T-helper 1 cell (primary cell): ENCODE results near the gene CACNG1.

Experiments used
- DNase-seq, 5 donors: peaks; one replicate each; pipeline ENCODE4 v3.0.0-alpha.2; 2012 to 2020
- total RNA-seq, 4 donors: gene quantifications; one replicate each; lab custom pipeline; 2026; lab: John Stamatoyannopoulos, UW

The CACNG1 gene
- 0 reads per million in 4 donors for total RNA-seq

DNA sequence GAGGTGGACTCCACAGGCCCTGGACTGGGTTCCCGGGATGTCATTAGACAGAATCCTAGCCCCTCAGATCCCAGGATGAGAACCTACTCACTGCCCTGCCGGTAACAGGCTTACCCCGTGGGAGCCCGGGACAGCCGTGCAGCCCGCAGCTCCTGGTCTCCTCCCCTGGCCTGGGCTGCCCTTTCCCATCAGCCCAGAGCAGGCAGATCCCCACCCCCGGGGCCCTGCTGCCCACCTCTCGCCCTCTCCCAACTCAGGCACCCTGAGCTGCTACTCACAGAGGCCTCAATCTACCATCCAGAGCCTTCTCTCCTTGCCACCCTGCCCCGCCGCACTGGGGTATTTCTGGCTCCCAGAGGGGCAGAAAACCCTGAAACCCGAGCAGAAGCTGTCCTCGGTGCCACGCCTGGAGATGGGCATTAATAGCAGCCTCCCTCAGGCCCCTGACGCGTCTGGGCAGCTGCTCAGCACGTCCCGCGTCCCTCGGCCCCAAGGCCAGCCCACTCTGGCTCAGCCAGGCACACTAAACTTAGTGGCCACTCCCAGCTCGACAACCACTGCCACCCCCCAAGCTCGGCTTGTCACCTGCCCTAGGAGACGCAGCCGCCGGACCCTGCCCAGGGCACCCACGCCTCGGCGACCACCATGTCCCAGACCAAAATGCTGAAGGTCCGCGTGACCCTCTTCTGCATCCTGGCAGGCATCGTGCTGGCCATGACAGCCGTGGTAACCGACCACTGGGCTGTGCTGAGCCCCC, at the start of gene CACNG1:
Gene CACNG1 (plus strand): TSS at position 539 of the 757 bp plus-strand sequence. CDS start 107 bp downstream, at position 646.
- no peak for DNase-seq

- no peak for DNase-seq
Measured at GRCh38 chr17:66994930-66995535, 49.3 kb upstream of the CACNG1 start.

- DNase-seq = no peak
Measured at GRCh38 chr17:66995944-66996343, 48.4 kb upstream of the CACNG1 start.

DNA sequence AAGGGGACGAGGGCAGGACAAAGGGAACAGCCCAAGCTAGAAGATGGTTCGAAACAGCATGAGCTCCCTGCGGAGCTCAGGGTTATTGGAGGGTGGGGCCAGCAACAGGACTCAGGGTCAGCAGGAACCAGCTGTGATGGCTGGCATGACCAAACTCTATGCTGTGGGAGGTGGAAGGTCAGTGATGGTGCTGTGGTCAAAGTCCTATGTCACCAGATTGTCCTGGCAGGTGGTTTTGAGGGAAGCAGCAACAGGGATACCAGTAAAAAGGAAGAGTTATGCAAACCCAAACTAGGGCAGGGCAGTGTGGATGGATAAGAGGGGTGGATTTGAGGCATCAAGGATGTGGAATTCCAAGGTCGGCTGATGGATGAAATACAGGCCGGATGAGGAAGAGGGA, 47.4 kb upstream of the CACNG1 start:
- no peak for DNase-seq

DNA sequence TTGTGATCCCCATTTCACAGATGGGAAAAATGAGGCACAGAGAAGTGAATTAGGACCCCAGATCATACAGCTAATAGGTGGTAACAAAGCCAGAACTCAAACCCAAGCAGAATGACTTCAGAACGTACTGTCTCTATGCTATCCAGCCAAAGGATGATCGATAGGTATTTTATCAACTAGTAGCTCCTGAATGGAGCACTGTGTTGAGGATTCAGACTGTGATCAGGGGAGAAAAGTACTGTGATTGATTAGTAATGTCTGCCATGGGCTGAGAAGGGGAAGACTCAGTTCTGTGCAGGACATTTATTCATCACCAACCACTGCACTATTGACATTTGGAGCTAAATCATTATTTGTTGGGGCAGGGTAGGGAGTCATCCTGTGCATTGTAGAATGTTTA, 41.1 kb upstream of the CACNG1 start:
- DNase-seq = no peak

DNA sequence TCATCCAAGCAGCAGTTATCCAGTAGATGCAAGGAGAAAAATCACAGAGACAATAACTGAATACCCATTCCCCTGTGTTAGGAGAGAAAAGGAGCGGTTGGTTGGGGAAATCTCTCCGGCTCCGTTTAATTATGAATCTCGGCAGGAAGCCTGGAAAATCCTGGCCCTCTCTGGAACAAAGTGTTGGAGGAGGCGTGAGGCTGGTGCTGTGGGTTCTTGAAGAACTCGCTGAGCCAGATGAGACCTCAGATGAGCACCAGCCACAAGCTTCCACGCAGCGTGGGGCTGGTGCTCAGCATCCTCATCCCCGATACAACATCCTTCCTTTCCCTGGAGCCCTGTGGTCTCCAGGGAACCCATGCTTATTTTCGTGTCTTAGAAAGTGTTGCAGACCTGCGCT, 40.2 kb upstream of the CACNG1 start:
- DNase-seq = no peak

DNA sequence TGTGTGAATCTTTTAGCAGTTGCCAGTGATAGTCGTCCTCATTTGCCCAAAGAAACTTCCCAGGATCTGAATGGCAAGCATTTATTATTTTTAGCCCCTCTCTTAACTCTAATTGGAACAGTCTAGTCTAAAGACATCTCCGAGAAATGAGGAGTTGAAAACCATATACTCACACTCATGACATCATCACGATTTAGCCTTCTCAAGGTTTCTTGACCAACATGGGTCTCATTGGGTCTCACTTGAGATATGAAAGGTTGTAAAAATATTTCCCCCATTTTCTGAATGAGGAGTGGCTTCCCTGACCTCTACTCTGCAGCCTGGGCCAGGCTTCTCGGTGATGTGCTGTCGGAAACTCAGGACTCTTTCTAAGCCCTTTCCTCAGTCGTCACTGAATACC, 37.1 kb upstream of the CACNG1 start:
- DNase-seq = no peak

DNA sequence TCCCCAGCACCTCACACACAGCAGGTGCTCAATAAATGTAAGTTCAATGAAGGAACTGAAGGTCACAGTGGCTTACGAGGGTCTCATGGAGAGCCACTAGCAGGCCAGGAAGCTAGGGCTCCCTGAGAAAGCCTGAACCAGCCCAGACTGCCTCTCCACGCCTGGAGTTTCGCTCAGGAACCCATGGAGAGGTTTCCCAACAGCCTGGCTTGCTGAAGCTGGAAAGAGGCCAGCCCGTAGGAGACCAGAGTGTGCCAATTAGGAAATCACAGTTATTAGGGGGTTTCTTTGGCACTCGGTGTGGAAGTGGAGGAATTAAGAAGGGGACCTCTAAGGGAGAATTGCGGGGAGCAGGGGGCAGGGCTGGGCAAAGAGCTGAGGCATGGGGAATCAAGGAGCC, 36.3 kb upstream of the CACNG1 start:
- DNase-seq = no peak

GRCh38 chr17:67011527-67012175, 32.7 kb upstream of the CACNG1 start:
- DNase-seq = no peak

GRCh38 chr17:67013891-67014290, 30.5 kb upstream of the CACNG1 start:
- no peak for DNase-seq

- no peak for DNase-seq
Measured at GRCh38 chr17:67015001-67015400, 29.4 kb upstream of the CACNG1 start.

GRCh38 chr17:67016039-67016762, 28.2 kb upstream of the CACNG1 start:
- no peak for DNase-seq

GRCh38 chr17:67017910-67018309, 26.4 kb upstream of the CACNG1 start:
- no peak for DNase-seq

DNA sequence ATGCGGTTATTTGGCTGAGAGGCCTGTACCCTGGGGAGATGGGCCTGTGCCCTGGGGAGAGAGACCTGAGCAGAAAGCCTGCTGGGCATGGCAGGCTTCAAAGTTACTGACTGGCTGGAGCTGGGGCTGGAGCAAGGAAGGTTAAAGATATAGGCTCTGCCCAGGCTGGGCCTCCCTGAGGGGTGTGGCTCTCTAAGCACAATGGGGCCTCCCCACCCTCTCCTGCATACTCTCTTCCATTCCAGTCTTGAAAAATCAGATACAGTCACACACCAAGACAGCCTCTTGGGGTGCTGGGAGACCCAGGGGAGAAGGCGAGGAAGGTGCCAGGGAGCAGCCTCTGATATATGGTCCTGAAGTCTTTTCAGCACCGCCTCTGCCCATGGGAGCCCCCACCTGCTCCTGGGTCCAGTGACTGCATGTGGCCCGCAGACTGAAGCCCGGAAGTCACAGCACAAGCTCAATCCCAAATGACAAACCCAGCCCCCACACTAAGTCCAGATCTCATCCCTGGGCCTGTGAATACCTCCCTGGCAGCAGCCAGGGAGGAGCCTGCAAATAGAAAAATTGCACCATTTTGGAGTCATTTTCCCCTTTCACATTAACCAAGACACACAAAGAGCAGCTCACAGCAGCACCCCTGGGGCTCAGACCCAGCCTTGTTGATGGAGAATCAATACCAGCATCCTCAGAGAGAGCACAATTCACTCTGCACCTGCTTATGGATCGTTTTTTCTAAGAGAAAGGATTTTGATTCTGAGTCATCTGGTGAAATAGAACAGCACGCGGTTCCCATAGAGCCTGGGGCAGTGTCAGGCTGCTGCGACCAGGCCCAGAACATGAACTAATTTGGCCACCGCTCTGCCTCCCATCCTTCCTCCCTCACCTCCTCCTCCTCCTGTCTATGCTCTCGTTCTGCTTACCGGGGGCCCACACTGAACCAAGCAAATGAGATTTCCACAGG, 25.6 kb upstream of the CACNG1 start:
- DNase-seq = no peak

DNA sequence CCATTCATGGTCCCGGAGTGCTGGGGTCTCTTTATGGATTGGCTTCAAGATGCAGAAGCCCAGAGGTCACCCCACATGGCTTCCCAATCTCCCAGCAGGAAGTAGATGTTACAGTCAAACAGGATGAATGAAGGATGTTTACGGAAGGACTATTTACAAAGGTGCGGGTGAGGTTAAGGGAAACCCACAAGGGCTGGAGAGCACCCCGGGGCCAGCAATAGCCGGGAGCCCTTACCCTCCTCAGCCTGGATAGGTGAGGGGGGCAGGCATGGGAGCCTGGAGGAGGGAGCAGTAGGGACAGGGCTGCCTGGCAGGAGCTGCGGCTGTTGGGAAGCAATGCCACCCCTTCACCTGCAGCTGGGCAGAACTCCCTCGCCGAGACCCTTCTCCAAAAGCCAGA, 24.5 kb upstream of the CACNG1 start:
- no peak for DNase-seq

GRCh38 chr17:67020293-67020766, 24.0 kb upstream of the CACNG1 start:
- no peak for DNase-seq

GRCh38 chr17:67021196-67021595, 23.2 kb upstream of the CACNG1 start:
- no peak for DNase-seq

- DNase-seq = no peak
Measured at GRCh38 chr17:67021743-67022450, 22.5 kb upstream of the CACNG1 start.

DNA sequence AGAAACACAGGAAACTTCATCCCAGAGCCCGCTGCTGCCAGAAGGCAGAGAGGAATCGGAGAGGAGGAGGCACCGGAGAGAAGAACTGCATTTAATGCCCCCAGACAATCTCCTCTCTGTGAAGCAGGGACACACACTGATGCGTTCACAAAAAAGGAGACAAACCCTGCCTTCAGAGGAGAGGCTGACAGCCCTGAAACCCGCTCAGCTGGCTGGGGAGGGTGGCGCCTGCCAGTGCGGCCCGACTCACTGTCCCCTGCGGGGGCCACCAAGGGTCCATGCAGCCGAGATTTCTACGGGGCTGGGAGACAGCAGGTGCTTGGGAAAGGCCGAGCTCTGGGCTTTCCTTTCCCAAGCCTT, 21.9 kb upstream of the CACNG1 start:
- DNase-seq = no peak

DNA sequence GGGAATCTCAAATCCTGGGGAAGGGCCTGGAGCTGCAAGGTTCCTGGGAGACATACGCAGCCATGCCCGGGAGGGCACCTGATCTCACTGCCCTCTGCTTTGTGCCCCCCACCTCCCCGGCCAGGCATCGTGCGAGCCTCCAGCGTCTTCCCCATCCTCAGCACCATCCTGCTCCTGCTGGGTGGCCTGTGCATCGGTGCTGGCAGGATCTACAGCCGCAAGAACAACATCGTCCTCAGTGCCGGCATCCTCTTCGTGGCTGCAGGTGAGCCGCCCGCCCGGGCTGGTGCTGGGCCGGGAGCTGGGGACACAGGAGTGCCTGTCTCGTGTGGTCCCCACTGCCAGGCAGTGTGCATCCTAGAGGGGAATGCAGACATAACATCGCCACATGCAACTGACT, 19.6 kb upstream of the CACNG1 start:
- DNase-seq = no peak

- DNase-seq = no peak
Measured at GRCh38 chr17:67025216-67025792, 19.1 kb upstream of the CACNG1 start.
